SIG-M5 treated with dmso at 0.1 percent for 504 hours (cell line): ENCODE measurements around the gene KARS1.

ENCODE experiments used
- DNase-seq: peaks from one replicate; lab custom pipeline; 2025; ENCODE audit not compliant: unreplicated experiment; lab: John Stamatoyannopoulos, UW

Gene KARS1

GRCh38 chr16:75647492-75648264 lies at the start of gene KARS1, which contains the start of gene TERF2IP:
KARS1 (minus strand) TSS chr16:75647665; CDS start chr16:75647639, 26 bp downstream.
TERF2IP (plus strand) TSS chr16:75647773; CDS start chr16:75647883, 110 bp downstream.
- peak; percentile 93 for DNase-seq

- no peak for DNase-seq
Measured at GRCh38 chr16:75695708-75696107, 48.2 kb upstream of the KARS1 start.

GRCh38 chr16:75687361-75687760 lies 39.9 kb upstream of the KARS1 start:
- DNase-seq, result no peak

GRCh38 chr16:75682308-75682707 lies 34.8 kb upstream of the KARS1 start:
- DNase-seq, result no peak

GRCh38 chr16:75679366-75679765 lies 31.9 kb upstream of the KARS1 start:
- no peak for DNase-seq

GRCh38 chr16:75676909-75677308 lies 29.4 kb upstream of the KARS1 start, which contains the start of gene CPHXL2:
CPHXL2 (minus strand) TSS chr16:75677009; CDS start chr16:75676999, 10 bp downstream.
- no peak for DNase-seq

GRCh38 chr16:75667503-75667902 lies 20.0 kb upstream of the KARS1 start:
- no peak for DNase-seq

GRCh38 chr16:75660726-75661302 lies 13.3 kb upstream of the KARS1 start:
- DNase-seq, result no peak

- no peak for DNase-seq
Measured at GRCh38 chr16:75660321-75660720, 12.9 kb upstream of the KARS1 start.

GRCh38 chr16:75658175-75658574 lies 10.7 kb upstream of the KARS1 start:
- no peak for DNase-seq

GRCh38 chr16:75653922-75654321 lies 6.5 kb upstream of the KARS1 start:
- DNase-seq, result no peak

GRCh38 chr16:75648265-75649076 lies 1.0 kb upstream of the KARS1 start:
- DNase-seq, result peak; percentile 77

- peak; percentile 33 for DNase-seq
Measured at GRCh38 chr16:75647112-75647491, 363 bp downstream of the KARS1 start.

GRCh38 chr16:75644240-75645012 lies 3.0 kb downstream of the KARS1 start:
- peak; percentile 5 for DNase-seq

GRCh38 chr16:75640598-75640997 lies 6.9 kb downstream of the KARS1 start:
- DNase-seq, result no peak

- DNase-seq, result no peak
Measured at GRCh38 chr16:75635036-75635435, 12.4 kb downstream of the KARS1 start.

- no peak for DNase-seq
Measured at GRCh38 chr16:75632857-75633256, 14.6 kb downstream of the KARS1 start.

GRCh38 chr16:75630052-75630451 lies 17.4 kb downstream of the KARS1 start:
- no peak for DNase-seq

- no peak for DNase-seq
Measured at GRCh38 chr16:75629132-75629531, 18.3 kb downstream of the KARS1 start.

GRCh38 chr16:75628351-75628750 lies 19.1 kb downstream of the KARS1 start:
- no peak for DNase-seq

GRCh38 chr16:75627851-75628250 lies 19.6 kb downstream of the KARS1 start:
- DNase-seq, result no peak
